ENCODE data around the gene SVOPL. TPM values are rescaled to one million over a fixed set of nuclear protein-coding genes. Genes with fewer than 3 reads are reported as not detected.

Gene SVOPL
- total and polyA plus RNA-seq, 10 of the 15 experiments (the other 5 are each of a cell fraction or from before 2014, with no cell fraction given): 0.15 TPM; not detected in 9

GRCh38 chr7:138553805-138554204 lies 147.4 kb downstream of the SVOPL start:
- no peak for DNase-seq (ENCODE audit: low read depth, low spot score)
- intact Hi-C loops (cut with micrococcal nuclease; ENCODE audit: unreplicated experiment): no loop called here
- H2AFZ ChIP-seq (ENCODE audit: control insufficient read depth, low read depth, low read length): no peak overlapping the region
- ChIA-PET POLR2A (no interaction called here), RAD21 (ENCODE audit: unreplicated experiment) (no interaction called here), CTCF (no interaction called here), SMC1A (ENCODE audit: uncharacterized antibody, unreplicated experiment) (interaction anchor here (1.4 kb wide), 1 partner anchor 12 kb away, joined by 3 read pairs; no protein-coding TSS in a partner anchor)
- no peaks in the 10 kb centered on the region for H3K4me1 ChIP-seq (ENCODE audit: control insufficient read depth, insufficient read depth, low read length)
- no peak for FAIRE-seq
- no TSS peak for BruUV-seq (replicated peaks)
- H3K36me3 ChIP-seq (ENCODE audit: control insufficient read depth in 2 of 2, insufficient read depth in 2 of 2, low read length in 1 of 2): peaks cover 3 to 27% of the 10 kb centered on the region in 2 experiments
- H3K4me2 ChIP-seq (ENCODE audit: control insufficient read depth, insufficient read depth): no peak overlapping the region
- H4K20me1 ChIP-seq (ENCODE audit: control insufficient read depth, insufficient read depth): no peaks in the 10 kb centered on the region
- 93% methylated on average over 4 of the region's 4 CpGs for WGBS (ENCODE audit: insufficient coverage, insufficient replicate concordance, low lambda C conversion rate, missing lambda C conversion rate)
- no peaks in the 10 kb centered on the region for H3K79me2 ChIP-seq (ENCODE audit: control insufficient read depth, insufficient read depth, low read length)
- no peak overlapping the region for H3K27ac ChIP-seq (ENCODE audit: control insufficient read depth, insufficient read depth)
- no peaks in the 10 kb centered on the region for H3K27me3 ChIP-seq (replicated peaks in 1 of 2; ENCODE audit: control insufficient read depth in 2 of 2, insufficient read depth in 2 of 2, low read length in 1 of 2)
- ATAC-seq: no peak
- no peak overlapping the region for H3K4me3 ChIP-seq
- in situ Hi-C loops (cut with MboI): no loop called here
- no peak overlapping the region for H3K9ac ChIP-seq (ENCODE audit: control insufficient read depth, insufficient read depth, low read length)
- TF ChIP-seq ELK1 (IDR thresholded peaks at IDR 0.05; ENCODE audit: low read depth, low read length) (no peak), DPF2 (IDR thresholded peaks at IDR 0.05) (no peak), NFYA (IDR thresholded peaks at IDR 0.05; ENCODE audit: borderline replicate concordance, low read depth, low read length) (no peak), ZBTB33 (IDR thresholded peaks at IDR 0.05) (no peak), ATF2 (IDR thresholded peaks at IDR 0.05; ENCODE audit: low read length) (no peak), NFYB (IDR thresholded peaks at IDR 0.05; ENCODE audit: insufficient read depth, low read depth, low read length) (no peak), RELA (IDR thresholded peaks at IDR 0.05; ENCODE audit: borderline replicate concordance, partially characterized antibody) (no peak), TCF12 (IDR thresholded peaks at IDR 0.05; ENCODE audit: low read depth, low read length) (no peak), USF2 (IDR thresholded peaks at IDR 0.05; ENCODE audit: borderline replicate concordance, low read depth, low read length) (no peak)
- H3K9me3 ChIP-seq (replicated peaks; ENCODE audit: control insufficient read depth, insufficient read depth, low read length): peaks cover 27% of the 10 kb centered on the region
